H1 (cell line): ENCODE data around the gene RASGEF1B. TPM values are rescaled to one million over a fixed set of nuclear protein-coding genes. Genes with fewer than 3 reads are reported as not detected.

Experiments
- CTCF ChIA-PET: fragments of 300-600 bp; sonication (Branson Sonifier 250); formaldehyde crosslinking; loops from one replicate; lab custom pipeline; 2021; ENCODE audit not compliant: partially characterized antibody; lab: Charles Lee
- POLR2A ChIA-PET: fragments of 300-600 bp; sonication (Branson Sonifier 250); formaldehyde crosslinking; loops from one replicate; lab custom pipeline; 2021; ENCODE audit warnings: inconsistent platforms; ENCODE audit not compliant: partially characterized antibody; lab: Charles Lee
- DNase-seq, 2 experiments: peaks; one replicate each; pipeline versions ENCODE4 v3.0.0 to v3.0.0-alpha.2; 2010 to 2022; ENCODE audit warnings: low spot score in 2 of 2, low read depth in 1 of 2, mixed read lengths in 1 of 2
- FAIRE-seq: peaks from 2 replicates; lab custom pipeline; 2011; peaks lifted over from hg19 to GRCh38; lab: Jason Lieb, UNC
- H2AFZ ChIP-seq: 2 replicates; pipeline ENCODE4 v1.8.1; 2012; ENCODE audit warnings: low read length, inconsistent platforms
- H2AK5ac ChIP-seq: 2 replicates; pipeline ENCODE4 v1.6.1; 2013; ENCODE audit warnings: low read depth, low read length
- H2BK120ac ChIP-seq: replicated peaks from 2 replicates; pipeline ENCODE3; 2013; ENCODE audit warnings: low read depth, low read length, inconsistent platforms
- H2BK12ac ChIP-seq: 2 replicates; pipeline ENCODE4 v1.6.1; 2013; ENCODE audit warnings: low read depth, low read length
- H2BK15ac ChIP-seq: 2 replicates; pipeline ENCODE4 v1.6.1; 2013; ENCODE audit warnings: low read length
- H2BK20ac ChIP-seq: 2 replicates; pipeline ENCODE4 v1.6.1; 2013; ENCODE audit warnings: low read length
- H2BK5ac ChIP-seq: 2 replicates; pipeline ENCODE4 v1.6.1; 2013; ENCODE audit warnings: low read depth, low read length
- H3K14ac ChIP-seq: 2 replicates; pipeline ENCODE4 v1.6.1; 2013; ENCODE audit warnings: inconsistent platforms; ENCODE audit not compliant: insufficient read length
- H3K18ac ChIP-seq: 2 replicates; pipeline ENCODE4 v1.6.1; 2013; ENCODE audit warnings: low read length; ENCODE audit errors: extremely low read depth
- H3K23ac ChIP-seq: 2 replicates; pipeline ENCODE4 v1.6.1; 2013; ENCODE audit warnings: inconsistent platforms; ENCODE audit not compliant: insufficient read length
- H3K23me2 ChIP-seq: 2 replicates; pipeline ENCODE4 v1.6.1; 2013; ENCODE audit warnings: low read depth, low read length
- H3K27ac ChIP-seq: 2 replicates; pipeline ENCODE4 v1.6.1; 2011; ENCODE audit warnings: low read depth, low read length, inconsistent platforms
- H3K27me3 ChIP-seq, 4 experiments: replicated peaks in 1 of 4; 1 replicate in 1 of 4; 2 replicates in 3 of 4; pipeline versions ENCODE4 v1.6.1 to v1.8.1; 2011 to 2013; ENCODE audit warnings: low read length in 3 of 4, mild to moderate bottlenecking in 3 of 4, inconsistent platforms in 2 of 4, mixed read lengths in 2 of 4, moderate library complexity in 1 of 4; ENCODE audit not compliant: control insufficient read depth in 3 of 4, insufficient read depth in 3 of 4; ENCODE audit errors: extremely low read depth in 1 of 4
- H3K36me3 ChIP-seq, 4 experiments: 2 replicates each; pipeline versions ENCODE4 v1.6.1 to v1.8.1; 2011 to 2013; ENCODE audit warnings: mild to moderate bottlenecking in 4 of 4, low read length in 3 of 4, moderate library complexity in 2 of 4, control low read depth in 1 of 4, inconsistent platforms in 1 of 4; ENCODE audit not compliant: insufficient read depth in 4 of 4, control insufficient read depth in 2 of 4
- H3K4ac ChIP-seq: replicated peaks from 2 replicates; pipeline ENCODE3; 2013; ENCODE audit warnings: low read length, low read depth, mixed read lengths, inconsistent platforms; ENCODE audit not compliant: insufficient read length
- H3K4me1 ChIP-seq, 4 experiments: replicated peaks in 1 of 4; 1 replicate in 1 of 4; 2 replicates in 3 of 4; pipeline versions ENCODE4 v1.6.1 to v1.8.1; 2011 to 2013; ENCODE audit warnings: low read length in 3 of 4, inconsistent platforms in 2 of 4, mixed read lengths in 1 of 4; ENCODE audit not compliant: insufficient read depth in 4 of 4, control insufficient read depth in 3 of 4
- H3K4me2 ChIP-seq, 2 experiments: 2 replicates each; pipeline versions ENCODE4 v1.6.1 to v1.8.1; 2011 to 2013; ENCODE audit warnings: low read depth in 2 of 2, low read length in 2 of 2, control low read depth in 1 of 2, inconsistent platforms in 1 of 2, mild to moderate bottlenecking in 1 of 2; ENCODE audit not compliant: insufficient read depth in 1 of 2
- H3K4me3 ChIP-seq, 4 experiments: fragments of 200-600, 300-600 bp in 1 of 4; sonication (generic), shearing (Covaris generic), sonication (Bioruptor Twin) in 1 of 4; 2 replicates each; pipeline versions ENCODE4 v1.5.1 to v1.8.1; 2011 to 2016; ENCODE audit warnings: low read length in 4 of 4, low read depth in 3 of 4, control low read depth in 2 of 4, inconsistent platforms in 2 of 4, mild to moderate bottlenecking in 2 of 4, mixed read lengths in 1 of 4, moderate library complexity in 1 of 4; ENCODE audit not compliant: insufficient read depth in 2 of 4; ENCODE audit errors: extremely low read depth in 1 of 4
- H3K56ac ChIP-seq: replicated peaks from 2 replicates; pipeline ENCODE3; 2013; ENCODE audit warnings: low read depth, mild to moderate bottlenecking, mixed read lengths, low read length, inconsistent platforms; ENCODE audit not compliant: insufficient read length
- H3K79me1 ChIP-seq: 2 replicates; pipeline ENCODE4 v1.6.1; 2013; ENCODE audit warnings: low read depth, low read length, control low read depth
- H3K79me2 ChIP-seq, 2 experiments: 2 replicates each; pipeline versions ENCODE4 v1.6.1 to v1.8.1; 2012 to 2013; ENCODE audit warnings: low read length in 2 of 2, mild to moderate bottlenecking in 2 of 2, inconsistent platforms in 1 of 2; ENCODE audit not compliant: insufficient read depth in 2 of 2, control insufficient read depth in 1 of 2
- H3K9ac ChIP-seq, 4 experiments: replicated peaks in 1 of 4; 1 replicate in 1 of 4; 2 replicates in 3 of 4; pipeline versions ENCODE4 v1.6.1 to v1.8.1; 2011 to 2013; ENCODE audit warnings: low read depth in 3 of 4, low read length in 3 of 4, control low read depth in 2 of 4, mild to moderate bottlenecking in 2 of 4, moderate library complexity in 2 of 4, inconsistent platforms in 1 of 4; ENCODE audit errors: extremely low read depth in 1 of 4
- H3K9me3 ChIP-seq, 2 experiments: 2 replicates each; pipeline versions ENCODE4 v1.6.1 to v1.8.1; 2012 to 2013; ENCODE audit warnings: mild to moderate bottlenecking in 2 of 2, moderate library complexity in 2 of 2, control low read depth in 1 of 2, inconsistent platforms in 1 of 2, low read depth in 1 of 2, low read length in 1 of 2, mixed read lengths in 1 of 2; ENCODE audit not compliant: insufficient read depth in 2 of 2
- H4K20me1 ChIP-seq, 2 experiments: replicated peaks in 1 of 2; 2 replicates each; pipeline versions ENCODE3 to v1.8.1; 2011 to 2013; ENCODE audit warnings: inconsistent platforms in 2 of 2, low read length in 2 of 2, mild to moderate bottlenecking in 1 of 2; ENCODE audit not compliant: insufficient read depth in 2 of 2, control insufficient read depth in 1 of 2
- H4K5ac ChIP-seq: 2 replicates; pipeline ENCODE4 v1.6.1; 2013; ENCODE audit warnings: low read length, low read depth, mixed read lengths, inconsistent platforms; ENCODE audit not compliant: insufficient read length
- H4K8ac ChIP-seq: 2 replicates; pipeline ENCODE4 v1.8.0; 2013; ENCODE audit warnings: mild to moderate bottlenecking, moderate library complexity, low read length, inconsistent platforms; ENCODE audit not compliant: insufficient read depth; ENCODE audit errors: extremely low read depth
- H4K91ac ChIP-seq: replicated peaks from 2 replicates; pipeline ENCODE3; 2013; ENCODE audit warnings: low read length, mixed read lengths, inconsistent platforms; ENCODE audit not compliant: insufficient read length
- ATF3 ChIP-seq: IDR thresholded peaks from 2 replicates; pipeline ENCODE4 v1.6.1; 2011; ENCODE audit warnings: low read depth, mild to moderate bottlenecking, low read length; ENCODE audit not compliant: insufficient read depth
- CREB1 ChIP-seq: IDR thresholded peaks from 2 replicates; pipeline ENCODE4 v1.6.1; 2012; ENCODE audit warnings: inconsistent platforms
- CTCF ChIP-seq, 3 experiments: IDR thresholded peaks; 1 replicate in 2 of 3; 2 replicates in 1 of 3; pipeline versions ENCODE4 v1.5.1 to v1.6.1; 2011; ENCODE audit warnings: low read length in 3 of 3, mild to moderate bottlenecking in 3 of 3, inconsistent platforms in 2 of 3, low read depth in 1 of 3, moderate library complexity in 1 of 3; ENCODE audit not compliant: insufficient read depth in 1 of 3; ENCODE audit errors: control extremely low read depth in 1 of 3
- EZH2 ChIP-seq: fragments of 200-600 bp; sonication (generic); IDR thresholded peaks from 2 replicates; pipeline ENCODE4 v1.7.1; 2012; ENCODE audit warnings: low read depth, mild to moderate bottlenecking, moderate library complexity, low read length, inconsistent platforms; ENCODE audit not compliant: severe bottlenecking
- FOSL1 ChIP-seq: IDR thresholded peaks from 2 replicates; pipeline ENCODE4 v1.6.1; 2011; ENCODE audit warnings: mild to moderate bottlenecking, low read depth, low read length, moderate library complexity; ENCODE audit not compliant: insufficient read depth
- KDM4A ChIP-seq: IDR thresholded peaks from one replicate; pipeline ENCODE4 v1.7.1; 2012; ENCODE audit warnings: low read depth, mild to moderate bottlenecking, moderate library complexity, low read length, inconsistent platforms; ENCODE audit not compliant: severe bottlenecking
- TAF7 ChIP-seq: optimal IDR thresholded peaks from 2 replicates; pipeline ENCODE3; 2011; ENCODE audit warnings: low read depth, mild to moderate bottlenecking, inconsistent platforms, low read length, moderate library complexity, borderline replicate concordance
- WGBS, 2 experiments: shearing (Covaris generic) in 1 of 2; methylation state at CpG; one replicate each; pipeline versions ENCODE4 v1.1.6 to v1.1.7; 2013 to 2015; ENCODE audit warnings: low lambda C conversion rate in 2 of 2, mixed read lengths in 2 of 2, inconsistent platforms in 1 of 2, low coverage in 1 of 2, missing lambda C conversion rate in 1 of 2; ENCODE audit not compliant: insufficient replicate concordance in 2 of 2, insufficient coverage in 1 of 2, insufficient read length in 1 of 2; ENCODE audit errors: extremely low coverage in 1 of 2, missing lambda C conversion rate in 1 of 2; 5-methylcytosine and 5-hydroxymethylcytosine counted together
- polyA plus RNA-seq, 7 experiments: library from polyadenylated mRNA; depleted of rRNA in 3 of 7; stranded (reverse) in 5 of 7; unstranded in 2 of 7; fragments of >200 nt in 5 of 7; fragments of 200-250 nt in 2 of 7; gene quantifications; 1 replicate in 5 of 7; 2 replicates in 1 of 7; 4 replicates in 1 of 7; pipeline versions ENCODE4 v1.2.1 to v1.2.3, GENCODE V29; 2011 to 2013; ENCODE audit warnings: missing spikeins in 2 of 7, mixed read lengths in 2 of 7
- total RNA-seq: library from RNA; stranded (reverse); fragmentation: NEBNext Ultra II Directional; extraction: Animal tissue kit (Norgen Biotek cat#: 25700); gene quantifications from 2 replicates; pipeline ENCODE4 v1.2.1, GENCODE V29; 2021

Gene RASGEF1B
- total and polyA plus RNA-seq, 2 of the 8 experiments (the other 6 are each of a cell fraction or from before 2014, with no cell fraction given) = 1.6 to 4.7 TPM

- H3K27ac ChIP-seq = no peak overlapping the region
- no peak overlapping the region for H3K9ac ChIP-seq
- no peak overlapping the region for H4K5ac ChIP-seq
- H3K27me3 ChIP-seq = no peaks in the 10 kb centered on the region
- no peak overlapping the region; the same call in 1 of the 2 replicates for H2BK20ac ChIP-seq
- no peak overlapping the region for H2AFZ ChIP-seq
- H2AK5ac ChIP-seq = peak overlapping the region; percentile 53; the same call in 1 of the 2 replicates
- H4K20me1 ChIP-seq = no peaks in the 10 kb centered on the region
- no peak overlapping the region for H2BK5ac ChIP-seq
- no peak overlapping the region for H3K14ac ChIP-seq
- H2BK12ac ChIP-seq = no peak overlapping the region; the same call in 1 of the 2 replicates
- no peak overlapping the region for H3K23ac ChIP-seq
- CTCF ChIA-PET = interaction anchor here (1.2 to 2.8 kb wide), 4 partner anchors 10 to 45 kb away, joined by 4 to 8 read pairs (median 4); no protein-coding TSS in a partner anchor
- peaks cover 2 to 10% (median 5%) of the 10 kb centered on the region in 4 experiments; a peak in 6 of 7 replicates for H3K4me1 ChIP-seq
- no peaks in the 10 kb centered on the region for H3K79me2 ChIP-seq
- H3K79me1 ChIP-seq = no peaks in the 10 kb centered on the region
- no peaks in the 10 kb centered on the region for H3K36me3 ChIP-seq
- no peaks in the 10 kb centered on the region for H3K9me3 ChIP-seq
- no peaks in the 10 kb centered on the region for H3K23me2 ChIP-seq
- H3K4ac ChIP-seq = no peak overlapping the region
- no peak overlapping the region for H3K56ac ChIP-seq
- DNase-seq (no peak), FAIRE-seq (no peak)
- H3K18ac ChIP-seq = no peak overlapping the region; the same call in 1 of the 2 replicates
- H2BK120ac ChIP-seq = no peak overlapping the region
- H3K4me3 ChIP-seq = no peak overlapping the region
- peak overlapping the region; percentile 1 for H4K91ac ChIP-seq
- 50% methylated on average over 4 of the region's 4 CpGs; no CpG with 5 or more reads in 1 of the 2 experiments for WGBS, 2 experiments
- H2BK15ac ChIP-seq = no peak overlapping the region
- no peak overlapping the region for H4K8ac ChIP-seq
- POLR2A ChIA-PET = interaction anchor here (1.3 kb wide), 1 partner anchor 11 kb away, joined by 3 read pairs; no protein-coding TSS in a partner anchor
- peak overlapping the region in 1 of 2 experiments; percentile 37; a peak in 2 of 4 replicates for H3K4me2 ChIP-seq
- no peak for TF ChIP-seq CTCF (IDR thresholded peaks at IDR 0.05; ENCODE audit: control extremely low read depth in 1 of 3, insufficient read depth in 1 of 3, low read depth in 1 of 3, low read length in 3 of 3)
- TF ChIP-seq EZH2 = no peak
- TF ChIP-seq ATF3 = no peak
- no peak for TF ChIP-seq KDM4A
- TF ChIP-seq FOSL1 = no peak
- no peak for TF ChIP-seq TAF7
- no peak for TF ChIP-seq CREB1
Observed at GRCh38 chr4:81512001-81512756, 40.5 kb upstream of the RASGEF1B start.
